H9 (cell line): ENCODE data around the gene TAS1R1. TPM values are rescaled to one million over a fixed set of nuclear protein-coding genes. Genes with fewer than 3 reads are reported as not detected.

Source experiments
- DNase-seq: peaks from one replicate; pipeline ENCODE4 v3.0.0-alpha.2; 2017
- H2AFZ ChIP-seq: one replicate; pipeline ENCODE4 v1.6.1; 2013; ENCODE audit warnings: mild to moderate bottlenecking, low read length, control low read depth, moderate library complexity
- H2AK5ac ChIP-seq: 2 replicates; pipeline ENCODE4 v1.6.1; 2013; ENCODE audit warnings: low read length, control low read depth, mixed read lengths; ENCODE audit not compliant: insufficient read length
- H2BK120ac ChIP-seq: one replicate; pipeline ENCODE4 v1.6.1; 2013; ENCODE audit warnings: low read depth, mild to moderate bottlenecking, low read length, control low read depth, inconsistent platforms; ENCODE audit not compliant: poor library complexity, severe bottlenecking
- H2BK12ac ChIP-seq: 2 replicates; pipeline ENCODE4 v1.6.1; 2013; ENCODE audit warnings: low read length, control low read depth, mixed read lengths, low read depth; ENCODE audit not compliant: insufficient read length
- H2BK15ac ChIP-seq: 2 replicates; pipeline ENCODE4 v1.6.1; 2013; ENCODE audit warnings: low read depth, low read length, control low read depth
- H2BK20ac ChIP-seq: one replicate; pipeline ENCODE4 v1.6.1; 2013; ENCODE audit warnings: low read depth, mild to moderate bottlenecking, low read length, control low read depth, inconsistent platforms; ENCODE audit not compliant: poor library complexity, severe bottlenecking
- H2BK5ac ChIP-seq: 2 replicates; pipeline ENCODE4 v1.6.1; 2013; ENCODE audit warnings: low read length, control low read depth, mixed read lengths; ENCODE audit not compliant: insufficient read length
- H3K14ac ChIP-seq: 2 replicates; pipeline ENCODE4 v1.6.1; 2013; ENCODE audit warnings: low read length, control low read depth; ENCODE audit not compliant: insufficient read depth
- H3K18ac ChIP-seq: 2 replicates; pipeline ENCODE4 v1.6.1; 2013; ENCODE audit warnings: low read depth, mild to moderate bottlenecking, mixed read lengths, low read length, control low read depth; ENCODE audit not compliant: insufficient read length
- H3K23ac ChIP-seq: 2 replicates; pipeline ENCODE4 v1.6.1; 2013; ENCODE audit warnings: low read length, control low read depth, mixed read lengths, low read depth; ENCODE audit not compliant: insufficient read length
- H3K23me2 ChIP-seq: 2 replicates; pipeline ENCODE4 v1.6.1; 2013; ENCODE audit warnings: low read depth, mild to moderate bottlenecking, mixed read lengths, low read length, control low read depth; ENCODE audit not compliant: insufficient read length, poor library complexity, severe bottlenecking
- H3K27ac ChIP-seq: 2 replicates; pipeline ENCODE4 v1.5.1; 2013; ENCODE audit warnings: low read length, control low read depth, mixed read lengths, low read depth; ENCODE audit not compliant: insufficient read length
- H3K27me3 ChIP-seq: 2 replicates; pipeline ENCODE4 v1.6.1; 2013; ENCODE audit warnings: low read length, control low read depth, inconsistent platforms; ENCODE audit not compliant: insufficient read depth
- H3K4ac ChIP-seq: 2 replicates; pipeline ENCODE4 v1.6.1; 2013; ENCODE audit warnings: low read depth, mild to moderate bottlenecking, control low read depth, inconsistent platforms, low read length, moderate library complexity
- H3K4me1 ChIP-seq: 2 replicates; pipeline ENCODE4 v1.6.1; 2013; ENCODE audit warnings: low read length, control low read depth, inconsistent platforms; ENCODE audit not compliant: insufficient read depth
- H3K4me2 ChIP-seq: 2 replicates; pipeline ENCODE4 v1.6.1; 2013; ENCODE audit warnings: low read length, control low read depth, mixed read lengths; ENCODE audit not compliant: insufficient read length, insufficient read depth
- H3K56ac ChIP-seq: 2 replicates; pipeline ENCODE4 v1.6.1; 2013; ENCODE audit warnings: low read depth, mild to moderate bottlenecking, mixed read lengths, low read length, control low read depth; ENCODE audit not compliant: insufficient read length
- H3K79me1 ChIP-seq: 2 replicates; pipeline ENCODE4 v1.6.1; 2013; ENCODE audit warnings: low read depth, mild to moderate bottlenecking, moderate library complexity, low read length, control low read depth, inconsistent platforms; ENCODE audit not compliant: insufficient read depth, poor library complexity, severe bottlenecking
- H3K79me2 ChIP-seq: 2 replicates; pipeline ENCODE4 v1.6.1; 2013; ENCODE audit warnings: low read length, control low read depth, inconsistent platforms; ENCODE audit not compliant: insufficient read depth
- H3K9ac ChIP-seq: 2 replicates; pipeline ENCODE4 v1.6.1; 2013; ENCODE audit warnings: low read length, control low read depth, mixed read lengths; ENCODE audit not compliant: insufficient read length; ENCODE audit errors: extremely low read depth
- H3K9me3 ChIP-seq: one replicate; pipeline ENCODE4 v1.6.1; 2013; ENCODE audit warnings: low read depth, low read length, inconsistent platforms; ENCODE audit not compliant: control insufficient read depth
- H3T11ph ChIP-seq: one replicate; pipeline ENCODE4 v1.6.1; 2013; ENCODE audit warnings: mild to moderate bottlenecking, low read length, control low read depth, inconsistent platforms
- H4K20me1 ChIP-seq: one replicate; pipeline ENCODE4 v1.6.1; 2013; ENCODE audit not compliant: control insufficient read depth, insufficient read length, insufficient read depth
- H4K5ac ChIP-seq: 2 replicates; pipeline ENCODE4 v1.6.1; 2013; ENCODE audit warnings: low read depth, mild to moderate bottlenecking, mixed read lengths, low read length, control low read depth; ENCODE audit not compliant: insufficient read length
- H4K8ac ChIP-seq: replicated peaks from 2 replicates; pipeline ENCODE4 v1.6.1; 2013; ENCODE audit warnings: low read length, control low read depth, mixed read lengths, low read depth; ENCODE audit not compliant: insufficient read length
- H4K91ac ChIP-seq: 2 replicates; pipeline ENCODE4 v1.6.1; 2013; ENCODE audit warnings: low read depth, mild to moderate bottlenecking, moderate library complexity, mixed read lengths, low read length, control low read depth; ENCODE audit not compliant: insufficient read length
- H3K27ac Mint-ChIP-seq, 3 experiments: 2 replicates in 2 of 3; 3 replicates in 1 of 3; pipeline ENCODE4 v1.8.0; 2020 to 2021; ENCODE audit warnings: mixed read lengths in 3 of 3, mild to moderate bottlenecking in 1 of 3, moderate library complexity in 1 of 3
- H3K27me3 Mint-ChIP-seq: 2 replicates; pipeline ENCODE4 v1.8.0; 2021; ENCODE audit warnings: low read depth, mild to moderate bottlenecking, moderate library complexity, mixed read lengths
- H3K36me3 Mint-ChIP-seq, 3 experiments: 2 replicates in 2 of 3; 3 replicates in 1 of 3; pipeline ENCODE4 v1.8.0; 2020 to 2021; ENCODE audit warnings: low read depth in 3 of 3, mixed read lengths in 3 of 3; ENCODE audit not compliant: insufficient read depth in 1 of 3
- H3K4me1 Mint-ChIP-seq, 2 experiments: 2 replicates each; pipeline ENCODE4 v1.8.0; 2020; ENCODE audit warnings: mixed read lengths in 2 of 2
- H3K4me3 Mint-ChIP-seq, 2 experiments: 2 replicates in 1 of 2; 3 replicates in 1 of 2; pipeline ENCODE4 v1.8.0; 2020 to 2021; ENCODE audit warnings: mild to moderate bottlenecking in 2 of 2, mixed read lengths in 2 of 2, moderate library complexity in 1 of 2
- H3K9me3 Mint-ChIP-seq, 2 experiments: 2 replicates in 1 of 2; 3 replicates in 1 of 2; pipeline ENCODE4 v1.8.0; 2020; ENCODE audit warnings: mild to moderate bottlenecking in 2 of 2, mixed read lengths in 2 of 2, moderate library complexity in 1 of 2
- WGBS: extraction: QIAGEN DNeasy Blood & Tissue Kit; methylation state at CpG from one replicate; pipeline ENCODE4 v1.1.7; 2013; ENCODE audit warnings: missing lambda C conversion rate, low lambda C conversion rate, mixed read lengths; ENCODE audit not compliant: insufficient read length; ENCODE audit errors: extremely low coverage; 5-methylcytosine and 5-hydroxymethylcytosine counted together
- total RNA-seq: library from RNA; stranded (reverse); gene quantifications from 2 replicates; pipeline ENCODE4 v1.2.1, GENCODE V29; 2021
- TF ChIP-seq, protein P1 (sequence below): fragments of 200-600 bp; sonication (generic); conservative IDR thresholded peaks from 3 replicates; pipeline ENCODE4 v1.8.0; 2021; ENCODE audit warnings: antibody characterized with exemption, mild to moderate bottlenecking

The TAS1R1 gene
- total RNA-seq, 1 experiment from 2014 or later = not detected

DNA sequence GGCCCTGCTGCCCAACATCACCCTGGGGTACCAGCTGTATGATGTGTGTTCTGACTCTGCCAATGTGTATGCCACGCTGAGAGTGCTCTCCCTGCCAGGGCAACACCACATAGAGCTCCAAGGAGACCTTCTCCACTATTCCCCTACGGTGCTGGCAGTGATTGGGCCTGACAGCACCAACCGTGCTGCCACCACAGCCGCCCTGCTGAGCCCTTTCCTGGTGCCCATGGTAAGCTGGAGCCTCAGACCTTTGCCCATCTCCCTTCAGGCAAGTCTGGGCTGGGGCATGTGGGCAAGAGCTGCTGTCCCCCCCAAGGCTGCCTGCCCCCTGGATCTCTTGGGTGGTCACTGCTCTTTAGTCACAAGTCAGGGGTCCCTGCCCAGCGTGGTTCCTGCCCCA lies 15.9 kb downstream of the TAS1R1 start:
- H3K79me2 ChIP-seq = no peaks in the 10 kb centered on the region
- no peak overlapping the region for H3K56ac ChIP-seq
- no peak overlapping the region for H2BK20ac ChIP-seq
- H3K14ac ChIP-seq = no peak overlapping the region
- no peaks in the 10 kb centered on the region for H4K20me1 ChIP-seq
- H2BK5ac ChIP-seq = no peak overlapping the region
- H2BK12ac ChIP-seq = no peak overlapping the region
- no peak overlapping the region for H2BK15ac ChIP-seq
- Mint-ChIP-seq H3K27ac (no peak overlapping the region), H3K9me3 (peaks cover 4% of the 10 kb centered on the region in 2 experiments; a peak in 2 of 5 replicates), H3K4me3 (no peak overlapping the region), H3K27me3 (peaks cover 60% of the 10 kb centered on the region), H3K4me1 (peaks cover 6 to 8% of the 10 kb centered on the region in 2 experiments), H3K36me3 (no peaks in the 10 kb centered on the region)
- no CpG with 5 or more reads among the region's 5 CpGs for WGBS
- TF ChIP-seq, protein P1, sequence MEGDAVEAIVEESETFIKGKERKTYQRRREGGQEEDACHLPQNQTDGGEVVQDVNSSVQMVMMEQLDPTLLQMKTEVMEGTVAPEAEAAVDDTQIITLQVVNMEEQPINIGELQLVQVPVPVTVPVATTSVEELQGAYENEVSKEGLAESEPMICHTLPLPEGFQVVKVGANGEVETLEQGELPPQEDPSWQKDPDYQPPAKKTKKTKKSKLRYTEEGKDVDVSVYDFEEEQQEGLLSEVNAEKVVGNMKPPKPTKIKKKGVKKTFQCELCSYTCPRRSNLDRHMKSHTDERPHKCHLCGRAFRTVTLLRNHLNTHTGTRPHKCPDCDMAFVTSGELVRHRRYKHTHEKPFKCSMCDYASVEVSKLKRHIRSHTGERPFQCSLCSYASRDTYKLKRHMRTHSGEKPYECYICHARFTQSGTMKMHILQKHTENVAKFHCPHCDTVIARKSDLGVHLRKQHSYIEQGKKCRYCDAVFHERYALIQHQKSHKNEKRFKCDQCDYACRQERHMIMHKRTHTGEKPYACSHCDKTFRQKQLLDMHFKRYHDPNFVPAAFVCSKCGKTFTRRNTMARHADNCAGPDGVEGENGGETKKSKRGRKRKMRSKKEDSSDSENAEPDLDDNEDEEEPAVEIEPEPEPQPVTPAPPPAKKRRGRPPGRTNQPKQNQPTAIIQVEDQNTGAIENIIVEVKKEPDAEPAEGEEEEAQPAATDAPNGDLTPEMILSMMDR = no peak
- H3K27ac ChIP-seq = no peak overlapping the region
- H3K79me1 ChIP-seq = no peaks in the 10 kb centered on the region
- H4K91ac ChIP-seq = no peak overlapping the region
- H4K8ac ChIP-seq = no peak overlapping the region
- 0 out of 2 replicates have a peak, but pooled peaks cover 2% of the 10 kb centered on the region for H3K27me3 ChIP-seq
- H3K9me3 ChIP-seq = no peaks in the 10 kb centered on the region
- H3K23ac ChIP-seq = no peak overlapping the region
- H2AFZ ChIP-seq = no peak overlapping the region
- H3K23me2 ChIP-seq = no peaks in the 10 kb centered on the region
- no peaks in the 10 kb centered on the region; the same call in 1 of the 2 replicates for H3K4me1 ChIP-seq
- H3K4me2 ChIP-seq = no peak overlapping the region
- H3T11ph ChIP-seq = no peak overlapping the region
- H3K9ac ChIP-seq = no peak overlapping the region
- H4K5ac ChIP-seq = no peak overlapping the region
- no peak overlapping the region for H3K4ac ChIP-seq
- H2AK5ac ChIP-seq = no peak overlapping the region
- no peak overlapping the region for H2BK120ac ChIP-seq
- H3K18ac ChIP-seq = no peak overlapping the region
- no peak for DNase-seq
